Small intestine (tissue), 7 donors: Measurements from ENCODE around the gene SIGLEC5. TPM values are rescaled to one million over a fixed set of nuclear protein-coding genes. Genes with fewer than 3 reads are reported as not detected.
A peak's percentile ranks its signal among the peaks of the same experiment; 100 is the strongest.

Experiments
- DNase-seq, 2 donors: peaks; one replicate each; pipeline versions ENCODE4 v3.0.0 to v3.0.0-alpha.2; 2013
- FAIRE-seq: peaks from 2 replicates; lab custom pipeline; 2012; peaks lifted over from hg19 to GRCh38; lab: Jason Lieb, UNC
- H3K27ac ChIP-seq, 3 donors: one replicate each; pipeline ENCODE4 v1.5.1; 2013; ENCODE audit warnings: low read length in 2 of 3, mild to moderate bottlenecking in 2 of 3, control low read depth in 1 of 3, inconsistent platforms in 1 of 3, low read depth in 1 of 3, moderate library complexity in 1 of 3
- H3K27me3 ChIP-seq, 3 donors: one replicate each; pipeline ENCODE4 v1.6.1; 2013; ENCODE audit warnings: low read length in 3 of 3, inconsistent platforms in 1 of 3; ENCODE audit not compliant: control insufficient read depth in 3 of 3, insufficient read depth in 3 of 3
- H3K36me3 ChIP-seq, 3 donors: one replicate each; pipeline ENCODE4 v1.6.1; 2013; ENCODE audit warnings: low read length in 3 of 3, inconsistent platforms in 1 of 3, low read depth in 1 of 3, mild to moderate bottlenecking in 1 of 3, moderate library complexity in 1 of 3; ENCODE audit not compliant: control insufficient read depth in 3 of 3, insufficient read depth in 2 of 3
- H3K4me1 ChIP-seq, 3 donors: one replicate each; pipeline ENCODE4 v1.6.1; 2013; ENCODE audit warnings: low read length in 2 of 3, inconsistent platforms in 1 of 3, low read depth in 1 of 3, mild to moderate bottlenecking in 1 of 3, moderate library complexity in 1 of 3; ENCODE audit not compliant: control insufficient read depth in 3 of 3, insufficient read depth in 2 of 3
- H3K4me3 ChIP-seq, 3 donors: one replicate each; pipeline ENCODE4 v1.5.1; 2013; ENCODE audit warnings: low read length in 3 of 3, control low read depth in 1 of 3, inconsistent platforms in 1 of 3, low read depth in 1 of 3, mild to moderate bottlenecking in 1 of 3, moderate library complexity in 1 of 3
- H3K9me3 ChIP-seq, 2 donors: one replicate each; pipeline ENCODE4 v1.6.1; 2013; ENCODE audit warnings: low read depth in 1 of 2, low read length in 1 of 2; ENCODE audit not compliant: control insufficient read depth in 2 of 2, insufficient read depth in 1 of 2
- WGBS, 3 donors: extraction: QIAGEN DNeasy Blood & Tissue Kit; methylation state at CpG; one replicate each; pipeline ENCODE4 v1.1.7; 2013; 5-methylcytosine and 5-hydroxymethylcytosine counted together
- polyA plus RNA-seq, 4 donors: library from polyadenylated mRNA; stranded (reverse) in 3 of 4; unstranded in 1 of 4; fragments of 200-250 nt in 3 of 4; fragments of 120-200 nt in 1 of 4; gene quantifications; one replicate each; pipeline versions ENCODE4 v1.2.1 to v1.2.3, GENCODE V29; 2013
- donor health status: healthy with polysubstance abuse.
- donor health status: control.
- donor health status: control.
- donor health status: Bipolar disorder and iron deficiency.
- donor health status: healthy.

SIGLEC5 gene
- polyA plus RNA-seq, 4 donors = 0.06 TPM; not detected in 3

DNA sequence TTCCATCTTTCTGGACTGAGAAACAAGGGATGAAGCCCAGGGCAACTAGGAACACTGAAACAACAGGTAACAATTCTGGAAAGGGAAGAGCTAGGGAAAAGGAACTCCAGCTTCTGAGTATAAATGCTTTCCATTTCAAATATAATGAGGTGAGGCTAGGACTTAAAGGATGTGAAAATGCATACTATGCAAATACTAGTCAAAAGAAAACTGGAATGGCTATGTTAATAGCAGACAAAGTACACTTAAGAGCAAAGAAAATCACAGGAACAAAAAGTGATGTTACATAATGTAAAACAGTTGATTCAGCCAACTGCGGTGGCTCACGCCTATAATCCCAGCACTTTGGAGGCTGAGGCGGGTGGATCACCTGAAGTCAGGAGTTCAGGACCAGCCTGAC, 10.2 kb upstream of the SIGLEC5 start:
- H3K9me3 ChIP-seq = no peaks in the 10 kb centered on the region
- H3K4me3 ChIP-seq = no peak overlapping the region
- no peaks in the 10 kb centered on the region for H3K36me3 ChIP-seq
- FAIRE-seq (no peak), DNase-seq (no peak)
- H3K27ac ChIP-seq = no peak overlapping the region
- H3K27me3 ChIP-seq = no peaks in the 10 kb centered on the region
- WGBS, 3 donors = 84 to 94% (median 86%) methylated on average over 3 of the region's 3 CpGs
- H3K4me1 ChIP-seq = no peaks in the 10 kb centered on the region

DNA sequence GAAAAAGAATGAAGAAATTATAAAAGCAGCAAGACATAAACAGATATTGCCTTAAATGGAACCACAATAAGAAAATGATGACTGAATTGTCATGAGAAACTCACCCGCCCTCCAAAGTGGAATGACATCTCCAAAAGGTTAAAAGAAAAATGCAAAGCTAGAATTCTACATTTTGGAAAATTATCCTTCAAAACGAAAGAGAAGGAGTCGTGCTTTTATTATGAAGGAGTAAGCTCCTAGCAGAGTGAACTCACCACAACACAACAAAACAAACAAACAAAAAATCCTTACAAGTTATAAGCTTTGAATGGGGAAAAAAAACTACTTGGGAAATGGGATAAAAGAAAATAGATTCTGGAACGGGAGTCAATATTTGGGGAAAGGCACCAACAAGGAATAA, 9.7 kb upstream of the SIGLEC5 start:
- no peak for DNase-seq
- no peak overlapping the region for H3K27ac ChIP-seq
- H3K4me3 ChIP-seq = no peak overlapping the region
- no peaks in the 10 kb centered on the region for H3K4me1 ChIP-seq
- 66 to 79% (median 68%) methylated on average over 4 of the region's 4 CpGs for WGBS, 3 donors
- no peaks in the 10 kb centered on the region for H3K36me3 ChIP-seq
- no peaks in the 10 kb centered on the region for H3K9me3 ChIP-seq
- no peak for FAIRE-seq
- H3K27me3 ChIP-seq = no peaks in the 10 kb centered on the region

DNA sequence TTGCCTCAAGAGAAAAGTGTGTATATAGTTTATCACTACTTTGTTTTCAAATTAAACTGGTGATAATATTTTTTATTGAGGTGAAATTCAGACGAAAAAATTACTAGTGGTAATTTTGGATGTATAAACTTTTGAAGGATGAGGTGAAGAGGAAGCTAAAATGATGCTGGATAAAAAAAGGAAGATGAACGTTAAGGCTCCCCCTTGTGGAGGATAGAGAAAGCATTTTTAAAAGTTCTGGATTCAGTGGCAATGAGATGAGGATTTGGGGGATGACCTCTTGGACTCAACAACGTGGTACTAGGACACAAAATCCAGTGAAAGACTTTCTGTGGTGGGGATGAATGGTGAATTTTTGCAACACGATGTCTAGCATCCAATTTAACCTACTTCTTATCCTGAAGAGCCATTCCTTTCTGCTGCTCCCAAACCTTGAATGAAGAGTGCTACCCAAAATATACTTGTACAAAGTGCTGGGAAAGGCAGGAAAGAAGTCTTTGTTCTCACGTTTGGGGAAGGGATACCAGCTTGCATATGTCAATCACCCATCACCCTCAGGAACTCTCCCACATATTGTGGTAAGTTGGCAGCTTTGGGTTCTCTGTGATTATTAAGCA, 7.3 kb upstream of the SIGLEC5 start:
- 15 to 20% (median 15%) methylated on average over 5 of the region's 5 CpGs for WGBS, 3 donors
- Histone ChIP-seq H3K27me3 (no peaks in the 10 kb centered on the region), H3K4me1 (no peaks in the 10 kb centered on the region), H3K27ac (no peak overlapping the region), H3K4me3 (no peak overlapping the region), H3K9me3 (no peaks in the 10 kb centered on the region), H3K36me3 (no peaks in the 10 kb centered on the region)
- FAIRE-seq (no peak), DNase-seq (peak; percentile 5 to 27)

DNA sequence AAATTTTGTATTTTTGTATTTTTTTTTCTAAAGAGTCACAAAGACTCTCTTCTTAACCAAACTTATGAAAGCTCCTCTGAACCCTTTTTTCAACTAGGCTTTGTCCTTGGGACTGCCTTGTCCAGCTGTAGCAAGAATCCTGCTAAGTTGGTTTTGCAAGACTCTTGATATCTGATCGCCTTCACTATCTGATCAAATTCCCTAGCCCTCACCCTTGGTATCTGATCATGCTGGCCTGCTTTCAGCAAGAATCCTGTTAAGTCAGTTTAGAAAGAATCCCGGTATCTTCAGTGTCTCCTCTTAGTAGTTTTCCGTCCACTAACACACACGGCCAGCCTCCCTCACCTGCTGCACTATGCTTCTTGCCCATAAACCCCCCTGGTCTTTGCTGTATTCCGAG, 1.9 kb upstream of the SIGLEC5 start:
- H3K36me3 ChIP-seq = no peaks in the 10 kb centered on the region
- H3K9me3 ChIP-seq = no peaks in the 10 kb centered on the region
- FAIRE-seq (no peak), DNase-seq (no peak)
- no peak overlapping the region for H3K27ac ChIP-seq
- no peak overlapping the region for H3K4me3 ChIP-seq
- H3K27me3 ChIP-seq = no peaks in the 10 kb centered on the region
- H3K4me1 ChIP-seq = no peaks in the 10 kb centered on the region
- 67 to 82% (median 75%) methylated on average over 5 of the region's 5 CpGs for WGBS, 3 donors

DNA sequence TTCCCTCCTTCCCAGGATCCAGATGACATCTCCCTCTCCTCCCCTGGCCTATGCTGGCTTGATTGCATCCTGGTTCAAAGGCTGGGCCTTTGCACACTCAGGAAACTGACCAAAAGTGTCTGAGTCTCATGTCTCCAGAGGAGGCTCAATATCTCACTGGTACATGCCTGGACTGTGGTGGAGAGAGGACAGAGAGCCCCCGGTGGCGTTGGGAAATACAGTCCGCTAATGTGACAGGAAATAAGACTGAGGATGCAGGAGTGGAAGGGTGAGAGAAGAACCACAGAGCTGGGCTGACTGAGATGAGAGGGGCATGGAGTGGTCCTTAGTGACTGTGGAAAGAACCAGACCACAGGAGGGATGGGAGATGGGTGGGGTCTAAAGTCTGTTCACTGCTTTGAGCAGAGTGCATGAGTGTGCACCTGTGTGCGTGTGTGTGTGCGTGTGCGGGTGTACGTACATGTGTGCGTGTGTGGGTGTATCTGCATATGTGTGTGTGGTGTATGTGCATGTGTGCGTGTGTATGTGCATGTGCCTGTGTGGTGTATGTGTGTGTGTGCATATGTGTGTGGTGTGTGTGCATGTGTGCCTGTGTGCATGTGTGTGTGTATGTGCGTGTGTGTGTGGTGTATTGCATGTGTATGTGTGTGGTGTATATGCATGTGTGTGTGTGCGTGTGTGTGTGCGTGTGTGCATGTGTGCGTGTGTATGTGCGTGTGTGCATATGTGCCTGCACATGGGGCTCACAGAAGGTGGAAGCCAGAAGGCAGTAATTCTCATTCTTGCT, 1.9 kb downstream of the SIGLEC5 start:
- DNase-seq (no peak), FAIRE-seq (no peak)
- H3K4me1 ChIP-seq = no peaks in the 10 kb centered on the region
- no peaks in the 10 kb centered on the region for H3K27me3 ChIP-seq
- no peak overlapping the region for H3K4me3 ChIP-seq
- H3K36me3 ChIP-seq = no peaks in the 10 kb centered on the region
- no peak overlapping the region for H3K27ac ChIP-seq
- 80 to 83% (median 81%) methylated on average over 14 of the region's 14 CpGs for WGBS, 3 donors
- no peaks in the 10 kb centered on the region for H3K9me3 ChIP-seq

DNA sequence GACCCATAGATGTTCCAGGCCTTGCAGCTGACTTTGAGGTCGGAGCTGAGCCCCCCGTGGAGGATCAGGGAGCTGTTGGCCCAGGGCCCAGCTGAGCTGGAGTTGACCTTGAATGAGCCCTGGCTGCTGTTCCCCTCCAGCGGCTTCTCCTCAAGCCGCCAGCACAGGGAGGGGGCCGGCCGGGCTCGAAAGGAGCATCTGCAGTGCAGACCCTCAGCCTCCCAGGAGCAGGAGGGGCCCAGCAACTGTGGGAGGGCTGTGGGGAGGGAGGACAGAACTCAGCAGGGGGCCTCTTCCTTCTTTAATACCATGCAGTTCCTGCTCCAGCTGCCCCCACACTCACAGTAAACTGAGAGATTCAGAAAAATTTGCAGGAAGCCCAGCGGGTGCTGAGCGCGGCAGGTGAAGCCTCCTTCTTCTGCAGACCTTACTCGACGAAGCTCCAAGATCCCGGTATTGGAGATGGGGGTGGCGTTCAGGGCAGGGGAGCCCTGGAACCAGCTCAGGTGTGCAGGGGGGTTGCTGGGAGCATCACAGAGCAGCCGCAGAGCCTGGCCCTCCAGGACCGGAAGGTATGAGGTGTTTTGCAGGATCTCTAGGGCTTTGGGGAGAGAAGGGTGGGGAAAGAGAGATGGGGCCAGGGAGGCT, 2.6 kb downstream of the SIGLEC5 start:
- Histone ChIP-seq H3K27ac (no peak overlapping the region), H3K36me3 (no peaks in the 10 kb centered on the region), H3K27me3 (no peaks in the 10 kb centered on the region), H3K9me3 (no peaks in the 10 kb centered on the region), H3K4me3 (no peak overlapping the region), H3K4me1 (no peaks in the 10 kb centered on the region)
- DNase-seq = no peak
- 61 to 65% (median 62%) methylated on average over 13 to 16 of the region's 16 CpGs for WGBS, 3 donors
- no peak for FAIRE-seq

DNA sequence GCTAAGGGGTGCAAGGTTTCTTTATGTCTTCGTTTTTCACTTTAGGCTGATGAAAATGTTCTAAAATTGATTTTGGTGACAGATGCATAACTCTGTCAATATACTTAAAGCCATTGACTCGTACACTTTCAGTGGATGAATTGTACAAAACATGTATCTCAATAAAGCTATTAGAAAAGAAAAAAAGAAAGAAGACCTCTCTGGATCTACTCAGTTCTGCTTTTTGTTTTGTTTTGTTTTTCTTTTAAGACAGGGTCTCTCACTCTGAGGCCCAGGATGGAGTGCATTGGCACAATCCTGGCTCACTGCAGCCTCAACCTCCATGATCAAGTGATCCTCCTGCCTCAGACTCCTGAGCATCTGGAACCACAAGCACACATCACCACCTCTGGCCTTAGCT, 3.5 kb downstream of the SIGLEC5 start:
- Histone ChIP-seq H3K36me3 (no peaks in the 10 kb centered on the region), H3K27me3 (no peaks in the 10 kb centered on the region), H3K9me3 (no peaks in the 10 kb centered on the region), H3K4me3 (no peak overlapping the region), H3K27ac (no peak overlapping the region), H3K4me1 (no peaks in the 10 kb centered on the region)
- FAIRE-seq (no peak), DNase-seq (no peak)
- WGBS, 3 donors = 48 to 66% (median 50%) methylated on average over 2 of the region's 2 CpGs

DNA sequence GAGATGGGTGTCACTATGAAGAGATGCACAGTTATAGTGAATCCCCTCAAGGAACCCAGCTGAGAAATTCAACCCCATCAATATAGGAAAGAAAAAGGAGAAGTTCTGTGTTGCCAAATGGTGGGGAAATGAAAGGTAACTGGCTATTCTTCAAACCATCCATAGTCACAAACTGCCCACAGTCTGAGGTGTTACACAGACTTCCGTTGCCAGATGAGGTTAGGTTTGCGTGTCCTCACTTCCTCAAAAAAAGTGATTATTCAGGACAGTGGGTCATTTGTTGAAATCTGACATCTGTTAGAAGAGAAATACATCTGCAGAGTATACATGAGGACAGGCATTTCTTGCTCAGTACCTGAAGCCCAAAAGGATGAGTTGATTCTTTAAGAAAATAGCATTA, 9.0 kb downstream of the SIGLEC5 start:
- WGBS, 3 donors = 43 to 66% (median 43%) methylated on average over 2 of the region's 2 CpGs

More for the DNA sequence above, 9.0 kb downstream of the SIGLEC5 start:
- no peak for FAIRE-seq
- no peak for DNase-seq
- Histone ChIP-seq H3K4me3 (no peak overlapping the region), H3K27ac (no peak overlapping the region), H3K4me1 (no peaks in the 10 kb centered on the region), H3K9me3 (no peaks in the 10 kb centered on the region), H3K27me3 (no peaks in the 10 kb centered on the region), H3K36me3 (no peaks in the 10 kb centered on the region)
